GM19025 (cell line): ENCODE results near the gene TTLL5.
A peak's percentile ranks its signal among the peaks of the same experiment; 100 is the strongest.

Experiments
- ATAC-seq: cut with Tn5 transposase; IDR thresholded peaks from one replicate; pipeline ENCODE4 v1.9.1; 2021; ENCODE audit warnings: mild to moderate bottlenecking, low read depth, moderate library complexity; ENCODE audit not compliant: unreplicated experiment

TTLL5 gene

GRCh38 chr14:75697918-75698317, 36.9 kb downstream of the TTLL5 start:
- ATAC-seq, result no peak

DNA sequence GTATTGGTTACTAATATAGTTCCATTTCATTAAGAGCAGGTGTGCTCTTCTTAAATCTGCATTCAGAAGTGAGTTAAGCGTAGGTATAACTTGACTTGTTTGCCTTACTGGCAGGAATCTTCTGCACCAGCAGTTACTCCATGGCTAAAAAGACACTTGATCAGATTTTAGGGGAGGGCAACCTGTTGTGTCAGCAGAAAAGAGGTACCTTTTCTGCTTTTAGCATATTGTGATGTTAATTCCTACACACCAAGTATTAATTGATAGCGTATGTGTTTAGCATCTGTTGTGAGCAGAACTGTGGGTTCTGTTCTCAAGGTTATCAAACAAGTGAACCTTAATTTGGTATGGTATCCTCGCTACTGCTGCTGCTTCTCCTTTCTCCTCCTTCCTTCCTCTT, 38.3 kb downstream of the TTLL5 start:
- ATAC-seq, result no peak

- ATAC-seq, result no peak
Measured at GRCh38 chr14:75700295-75700694, 39.2 kb downstream of the TTLL5 start.

DNA sequence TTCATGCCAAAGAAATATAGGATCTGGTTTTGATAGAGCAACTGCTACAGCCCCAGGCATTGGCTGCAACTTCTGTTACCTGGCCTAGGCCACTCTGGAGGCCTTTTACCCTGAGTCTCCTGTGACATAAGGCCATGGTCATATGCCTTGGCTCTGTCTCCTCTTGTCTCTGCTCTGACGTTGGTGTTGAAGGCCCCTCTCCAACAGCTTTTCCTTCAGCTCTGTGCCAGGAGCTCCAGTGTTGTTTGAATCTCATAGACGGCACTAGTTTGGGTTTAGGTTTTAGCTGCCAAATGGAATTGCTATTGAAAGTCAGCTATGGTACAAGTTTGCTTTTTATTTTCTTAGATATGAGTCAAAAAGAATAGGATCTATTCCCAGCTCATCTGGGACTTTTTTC, 41.1 kb downstream of the TTLL5 start:
- no peak for ATAC-seq

DNA sequence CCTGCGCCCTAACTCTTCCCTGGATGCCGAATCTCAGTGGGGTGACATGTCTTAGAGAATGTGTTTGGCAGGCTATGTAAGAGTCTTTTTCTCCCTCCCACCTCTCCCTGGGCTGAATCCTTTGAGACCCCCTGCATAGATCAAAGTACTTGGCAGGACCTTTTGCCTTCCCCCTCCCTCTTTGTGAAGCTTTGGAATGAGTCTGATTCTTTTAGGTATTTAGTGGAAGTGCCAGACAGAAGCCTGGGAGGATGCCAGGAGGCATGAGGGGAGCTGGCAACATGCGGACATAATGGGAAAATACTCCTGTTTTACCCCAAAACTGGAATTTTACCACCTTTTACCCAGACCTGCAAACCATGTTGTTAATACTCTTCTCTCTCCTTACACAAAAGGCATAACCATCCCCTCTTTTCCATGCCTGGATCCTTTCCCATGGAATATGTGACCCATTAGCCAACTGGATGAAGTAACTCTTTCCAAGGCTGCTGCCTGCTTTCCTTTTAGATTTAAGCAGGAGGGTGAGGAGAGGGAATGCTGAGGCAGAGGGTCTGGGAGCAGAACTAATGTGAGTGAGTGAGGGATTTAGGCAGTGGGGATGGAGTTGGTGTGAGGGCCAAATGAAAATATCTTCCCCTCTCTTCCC, 41.7 kb downstream of the TTLL5 start:
- ATAC-seq, result no peak

GRCh38 chr14:75703467-75703866, 42.4 kb downstream of the TTLL5 start:
- no peak for ATAC-seq

- no peak for ATAC-seq
Measured at GRCh38 chr14:75705014-75705413, 44.0 kb downstream of the TTLL5 start.

- ATAC-seq, result no peak
Measured at GRCh38 chr14:75709207-75709812, 48.3 kb downstream of the TTLL5 start.

- ATAC-seq, result no peak
Measured at GRCh38 chr14:75711105-75711795, 50.2 kb downstream of the TTLL5 start.

DNA sequence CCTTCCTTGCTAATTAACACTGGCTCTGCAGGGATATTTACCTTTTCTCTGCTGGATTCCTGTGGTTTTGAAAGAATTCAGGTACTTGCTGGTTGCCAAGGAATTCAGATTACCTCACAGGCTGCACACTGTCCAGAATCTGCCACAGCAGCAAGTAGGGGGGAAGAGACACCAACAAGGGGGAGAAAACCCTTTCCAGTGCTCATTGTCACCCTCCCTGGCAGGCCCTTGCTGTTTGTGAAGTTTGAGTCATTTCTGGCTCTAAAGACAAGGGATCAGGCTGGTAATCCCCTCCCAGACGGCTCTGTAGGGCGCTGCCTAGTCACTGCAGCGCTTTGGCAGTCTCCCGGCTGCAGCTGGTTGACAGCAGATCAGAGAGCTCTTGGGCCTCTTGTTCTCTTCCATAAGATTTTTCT, 50.8 kb downstream of the TTLL5 start:
- ATAC-seq, result peak; percentile 69

GRCh38 chr14:75714991-75715390, 53.9 kb downstream of the TTLL5 start:
- no peak for ATAC-seq

DNA sequence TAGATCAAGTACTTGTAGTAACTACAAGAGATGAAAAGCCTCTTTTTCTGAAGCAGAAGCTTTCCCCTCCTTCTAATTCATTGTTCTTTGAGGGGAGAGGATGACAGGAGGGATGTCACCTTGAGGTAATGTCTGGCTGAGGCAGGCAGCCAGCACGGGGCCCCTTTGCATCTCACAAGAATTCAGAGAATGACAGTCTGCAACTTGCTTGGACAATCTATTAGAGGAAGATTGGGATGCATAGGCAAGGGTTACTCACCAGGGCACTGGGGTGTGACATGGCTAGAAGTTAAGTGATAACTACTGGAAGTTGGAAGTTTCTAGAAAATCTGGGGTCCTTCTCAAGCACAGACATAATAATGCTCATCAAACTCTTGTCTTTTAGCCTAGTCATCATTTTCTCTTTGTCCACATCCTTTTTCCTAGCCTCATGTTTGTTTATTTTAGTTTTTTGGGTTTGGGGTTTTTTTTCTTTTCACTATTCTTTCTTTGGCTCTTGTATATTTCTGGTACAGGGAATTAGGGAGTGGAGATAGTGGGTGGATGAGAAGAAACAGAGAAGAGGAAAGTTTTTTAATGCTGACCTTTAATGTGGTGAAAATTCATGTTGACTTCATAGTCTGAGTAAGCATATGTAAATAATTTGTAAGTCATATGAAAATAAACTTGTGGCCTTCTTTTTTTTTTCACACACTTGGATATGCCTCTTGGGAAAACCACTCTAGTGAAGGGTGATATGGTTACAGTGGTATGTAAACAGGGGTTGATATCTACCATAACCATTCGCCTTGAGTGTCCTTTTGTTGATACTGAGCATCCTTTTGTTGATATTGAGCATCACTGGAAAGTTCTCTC, 55.1 kb downstream of the TTLL5 start:
- ATAC-seq, result no peak

DNA sequence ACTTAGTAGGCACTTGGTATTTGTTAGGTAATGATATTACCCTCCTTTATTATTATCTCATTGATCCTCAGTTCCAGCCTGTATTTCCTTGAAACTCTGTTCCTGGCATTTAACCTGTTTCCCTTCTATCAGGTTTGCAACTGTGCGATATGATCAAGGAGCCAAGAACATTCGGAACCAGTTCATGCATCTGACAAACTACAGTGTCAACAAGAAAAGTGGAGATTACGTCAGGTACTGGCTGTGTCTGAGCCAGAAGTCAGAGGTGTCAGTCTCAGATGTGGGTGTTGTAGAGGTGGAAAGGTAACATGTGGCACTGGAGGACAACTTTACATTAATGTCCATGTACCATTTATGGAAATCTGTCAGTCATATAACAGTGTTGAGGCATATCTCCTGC, 56.7 kb downstream of the TTLL5 start:
- ATAC-seq, result no peak

DNA sequence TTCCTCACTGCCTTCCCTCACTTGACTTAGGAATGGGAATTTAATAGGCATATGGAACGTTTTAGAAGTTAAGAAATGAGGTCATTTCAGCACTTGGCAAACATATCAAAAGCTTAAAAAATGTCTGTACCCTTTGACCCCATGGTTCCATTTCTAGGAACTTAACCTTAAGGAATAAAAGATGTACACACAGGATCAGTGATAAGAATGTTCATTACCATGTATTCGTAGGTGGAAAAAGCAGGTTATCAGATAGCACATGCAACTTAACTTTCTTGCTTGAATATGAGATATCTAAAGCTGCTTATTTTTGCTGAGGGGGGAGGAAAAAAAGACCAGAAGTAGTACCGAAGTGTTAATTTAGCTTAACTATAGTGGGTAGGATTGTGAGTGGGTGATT, 57.2 kb downstream of the TTLL5 start:
- ATAC-seq, result no peak

GRCh38 chr14:75720116-75720515, 59.1 kb downstream of the TTLL5 start:
- ATAC-seq, result no peak

DNA sequence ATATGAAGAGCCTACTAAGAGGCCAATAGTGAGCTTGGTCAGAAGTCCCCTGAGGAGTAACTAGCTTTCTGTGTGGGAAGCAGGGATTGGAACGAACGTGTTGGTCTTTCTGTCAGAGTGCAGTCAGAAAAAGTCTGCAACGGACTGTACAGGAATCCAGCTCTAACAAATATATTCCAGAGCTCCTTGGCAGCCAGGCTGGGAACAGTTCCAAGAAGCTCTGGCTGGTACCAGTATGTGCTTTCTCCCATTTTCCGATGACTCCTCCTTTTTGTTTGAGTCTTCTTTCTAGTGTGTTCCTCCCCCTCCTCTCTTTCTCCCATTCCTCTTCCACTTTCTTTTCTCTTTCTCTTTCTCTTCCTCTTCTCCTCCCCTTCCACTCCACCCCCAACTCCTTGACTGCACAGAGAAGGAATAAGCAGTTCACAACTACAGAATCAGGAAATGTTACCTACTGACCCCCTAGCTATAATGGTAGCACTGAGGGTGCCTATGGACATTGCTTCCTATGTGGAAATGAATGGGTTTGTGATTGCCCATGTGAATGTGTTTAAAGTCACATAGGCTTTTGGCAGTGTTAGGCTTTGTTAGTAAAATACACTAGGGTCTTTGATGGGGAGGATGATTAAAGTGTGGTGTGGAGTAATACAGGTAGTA, 59.9 kb downstream of the TTLL5 start:
- no peak for ATAC-seq

DNA sequence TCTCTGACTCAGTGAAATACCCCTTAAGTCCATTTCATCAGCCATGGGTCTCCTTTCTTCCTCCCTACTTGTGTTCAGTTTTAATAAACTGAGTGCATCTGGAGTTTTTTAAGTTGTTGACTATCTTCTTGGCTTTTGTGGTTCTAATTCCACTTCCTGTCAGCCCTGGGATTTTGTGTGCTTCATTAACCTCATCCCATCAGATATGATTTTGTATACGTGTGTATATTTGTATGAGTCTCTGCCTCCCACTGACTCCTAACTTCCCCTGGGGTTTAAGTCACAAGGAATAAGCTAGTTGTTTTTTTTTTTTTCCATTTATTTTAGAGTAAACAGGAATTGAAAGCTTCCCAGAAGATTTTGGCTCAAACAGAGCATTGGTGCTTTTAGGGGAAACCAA, 62.7 kb downstream of the TTLL5 start:
- ATAC-seq, result no peak

DNA sequence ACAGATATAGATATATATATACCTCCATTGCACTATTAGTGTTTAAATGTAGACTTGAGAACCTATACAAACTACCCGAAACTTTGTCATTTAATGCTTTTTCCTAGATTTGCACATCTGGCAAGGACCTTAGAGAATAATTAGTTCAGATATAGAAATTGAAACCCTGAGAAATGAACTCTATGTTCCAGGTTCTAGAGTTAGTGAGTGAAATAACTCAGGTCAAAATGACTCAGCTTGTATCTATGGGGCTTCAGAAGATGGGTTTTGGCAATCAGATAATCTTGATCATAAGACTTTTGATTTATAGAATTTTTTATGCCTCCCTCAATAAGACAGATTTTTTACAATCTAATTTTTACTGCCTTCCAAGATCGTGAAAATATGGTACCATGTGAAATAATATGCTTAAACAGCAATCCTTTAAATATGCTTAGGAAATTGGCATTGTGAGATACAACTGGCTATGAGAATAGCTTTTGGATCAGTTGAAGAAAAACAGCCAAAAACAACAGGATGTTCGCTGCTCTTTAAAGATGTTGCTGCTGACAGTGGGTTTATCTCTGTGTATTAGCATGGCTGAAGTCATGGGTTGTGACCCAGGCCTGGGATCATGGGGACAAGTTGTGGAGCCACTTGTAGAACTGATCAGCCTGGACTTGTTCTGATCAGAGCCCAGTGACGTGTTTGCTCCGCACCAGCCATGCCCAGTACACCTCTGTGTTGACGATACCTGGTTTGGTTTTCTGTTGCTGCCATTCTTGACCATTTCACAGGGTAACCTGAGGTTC, 63.6 kb downstream of the TTLL5 start:
- no peak for ATAC-seq

DNA sequence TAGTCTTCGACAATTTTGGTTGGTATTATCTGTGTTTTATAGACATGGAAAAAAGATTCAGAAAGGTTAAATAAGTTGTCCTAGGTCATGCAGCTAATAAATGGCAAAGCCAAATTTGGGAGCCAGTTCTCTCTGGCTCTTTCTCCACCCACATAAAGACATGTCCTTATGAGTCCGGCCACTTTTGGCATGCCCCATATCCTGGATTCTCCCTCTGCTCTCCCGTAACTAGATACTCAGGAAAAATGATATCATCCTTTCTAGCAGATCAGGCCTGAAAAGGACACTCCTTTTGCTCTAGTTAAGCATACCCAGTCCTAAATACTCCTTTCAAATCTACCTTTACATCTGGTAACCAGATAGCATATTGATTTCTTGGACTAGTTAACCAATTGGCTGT, 64.4 kb downstream of the TTLL5 start:
- ATAC-seq, result no peak

- no peak for ATAC-seq
Measured at GRCh38 chr14:75726321-75726720, 65.3 kb downstream of the TTLL5 start.
